Neuronal stem cell (in vitro differentiated cells): ENCODE results near the gene KDM1A.

Experiments
- DNase-seq: peaks from one replicate; pipeline ENCODE4 v3.0.0-alpha.2; 2013; ENCODE audit warnings: low spot score
- H2AFZ ChIP-seq: one replicate; pipeline ENCODE4 v1.6.1; 2013; ENCODE audit warnings: mild to moderate bottlenecking, low read length, inconsistent platforms
- H2AK5ac ChIP-seq: 2 replicates; pipeline ENCODE4 v1.6.1; 2013; ENCODE audit warnings: low read depth, mild to moderate bottlenecking, inconsistent platforms, low read length, moderate library complexity, mixed read lengths
- H2BK120ac ChIP-seq: 2 replicates; pipeline ENCODE4 v1.6.1; 2013; ENCODE audit warnings: low read depth, mild to moderate bottlenecking, inconsistent platforms, low read length, moderate library complexity, mixed read lengths
- H2BK12ac ChIP-seq: one replicate; pipeline ENCODE4 v1.6.1; 2013; ENCODE audit warnings: low read length, inconsistent platforms
- H2BK15ac ChIP-seq: 2 replicates; pipeline ENCODE4 v1.6.1; 2013; ENCODE audit warnings: mild to moderate bottlenecking, low read length, inconsistent platforms, mixed read lengths
- H2BK5ac ChIP-seq: one replicate; pipeline ENCODE4 v1.6.1; 2013; ENCODE audit warnings: inconsistent platforms, mild to moderate bottlenecking, low read length, moderate library complexity
- H3K14ac ChIP-seq: one replicate; pipeline ENCODE4 v1.6.1; 2013; ENCODE audit warnings: low read length, inconsistent platforms
- H3K18ac ChIP-seq: 2 replicates; pipeline ENCODE4 v1.6.1; 2013; ENCODE audit warnings: low read length, inconsistent platforms
- H3K23ac ChIP-seq: 2 replicates; pipeline ENCODE4 v1.6.1; 2013; ENCODE audit warnings: low read depth, mild to moderate bottlenecking, mixed read lengths, low read length, inconsistent platforms; ENCODE audit not compliant: poor library complexity
- H3K27ac ChIP-seq: replicated peaks from 3 replicates; pipeline ENCODE4 v1.5.1; 2013; ENCODE audit warnings: low read length, inconsistent platforms
- H3K27me3 ChIP-seq, 3 experiments: 2 replicates each; pipeline ENCODE4 v1.6.1; 2013; ENCODE audit warnings: low read length in 3 of 3, mild to moderate bottlenecking in 2 of 3, inconsistent platforms in 1 of 3, low read depth in 1 of 3, mixed read lengths in 1 of 3, moderate library complexity in 1 of 3; ENCODE audit not compliant: control insufficient read depth in 3 of 3, insufficient read depth in 3 of 3
- H3K36me3 ChIP-seq, 2 donors: replicated peaks in 1 of 2; 2 replicates each; pipeline ENCODE4 v1.6.1; 2013; ENCODE audit warnings: low read length in 2 of 2; ENCODE audit not compliant: control insufficient read depth in 2 of 2, insufficient read depth in 2 of 2
- H3K4ac ChIP-seq: 2 replicates; pipeline ENCODE4 v1.6.1; 2013; ENCODE audit warnings: inconsistent platforms, mild to moderate bottlenecking, low read length, moderate library complexity
- H3K4me1 ChIP-seq, 2 donors: 1 replicate in 1 of 2; 2 replicates in 1 of 2; pipeline ENCODE4 v1.6.1; 2013; ENCODE audit warnings: low read length in 2 of 2, low read depth in 1 of 2; ENCODE audit not compliant: control insufficient read depth in 2 of 2, insufficient read depth in 1 of 2
- H3K4me2 ChIP-seq: one replicate; pipeline ENCODE4 v1.6.1; 2013; ENCODE audit warnings: mild to moderate bottlenecking, low read length, inconsistent platforms; ENCODE audit not compliant: insufficient read depth, poor library complexity, severe bottlenecking
- H3K4me3 ChIP-seq, 2 donors: 2 replicates each; pipeline ENCODE4 v1.5.1; 2013; ENCODE audit warnings: low read length in 2 of 2, mild to moderate bottlenecking in 2 of 2, inconsistent platforms in 1 of 2, moderate library complexity in 1 of 2
- H3K79me1 ChIP-seq: one replicate; pipeline ENCODE4 v1.6.1; 2013; ENCODE audit warnings: low read depth, mild to moderate bottlenecking, inconsistent platforms, low read length, moderate library complexity
- H3K9ac ChIP-seq: one replicate; pipeline ENCODE4 v1.6.1; 2013; ENCODE audit warnings: mild to moderate bottlenecking, low read depth, low read length, inconsistent platforms; ENCODE audit not compliant: poor library complexity
- H3K9me3 ChIP-seq, 2 donors: replicated peaks in 1 of 2; 2 replicates each; pipeline versions ENCODE3 to v1.6.1; 2013; ENCODE audit warnings: low read length in 2 of 2, mild to moderate bottlenecking in 2 of 2, inconsistent platforms in 1 of 2, low read depth in 1 of 2, mixed read lengths in 1 of 2, moderate library complexity in 1 of 2; ENCODE audit not compliant: control insufficient read depth in 2 of 2, insufficient read depth in 1 of 2
- H4K8ac ChIP-seq: one replicate; pipeline ENCODE4 v1.6.1; 2013; ENCODE audit warnings: low read depth, mild to moderate bottlenecking, inconsistent platforms, low read length, moderate library complexity
- H4K91ac ChIP-seq: one replicate; pipeline ENCODE4 v1.6.1; 2013; ENCODE audit warnings: low read length, low read depth, mild to moderate bottlenecking, inconsistent platforms; ENCODE audit not compliant: poor library complexity
- WGBS, 2 donors: extraction: QIAGEN DNeasy Blood & Tissue Kit; methylation state at CpG; one replicate each; pipeline ENCODE4 v1.1.7; 2013; ENCODE audit warnings: missing lambda C conversion rate in 2 of 2, mixed read lengths in 1 of 2; ENCODE audit not compliant: insufficient read length in 2 of 2, insufficient replicate concordance in 1 of 2; ENCODE audit errors: extremely low coverage in 2 of 2; 5-methylcytosine and 5-hydroxymethylcytosine counted together

Gene KDM1A

GRCh38 chr1:23125489-23125888, 106.2 kb downstream of the KDM1A start:
- Histone ChIP-seq H4K91ac (no peak overlapping the region), H3K27ac (no peak overlapping the region)
- no CpG with 5 or more reads among the region's 4 CpGs for WGBS, 2 donors

DNA sequence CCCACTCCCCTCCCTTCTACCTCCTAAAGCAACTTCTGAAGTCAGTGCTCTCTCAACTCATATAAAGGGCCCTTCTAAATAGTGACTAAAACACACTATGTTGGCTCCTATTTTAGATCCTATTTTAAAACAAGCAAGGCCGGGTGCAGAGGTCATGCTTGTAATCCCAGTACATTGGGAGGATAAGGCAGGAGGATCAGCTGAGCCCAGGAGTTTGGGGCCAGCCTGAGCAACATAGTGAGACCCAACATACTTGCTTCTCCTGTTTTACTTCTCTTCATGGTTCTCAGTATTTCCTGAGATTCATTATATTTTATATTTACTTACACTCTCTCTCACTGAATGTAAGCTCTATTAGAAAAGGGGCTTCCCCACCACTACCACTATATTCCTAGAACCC, 106.9 kb downstream of the KDM1A start:
- no peak overlapping the region for H2AK5ac ChIP-seq
- no peak overlapping the region for H4K91ac ChIP-seq
- H3K4me1 ChIP-seq, result peaks cover 3 to 4% of the 10 kb centered on the region in 2 donors
- H3K27me3 ChIP-seq, result no peaks in the 10 kb centered on the region
- no peak overlapping the region for H3K4me3 ChIP-seq
- no peak overlapping the region for H3K18ac ChIP-seq
- WGBS, 2 donors, result no CpG with 5 or more reads among the region's 1 CpG
- no peak overlapping the region for H2BK120ac ChIP-seq
- H4K8ac ChIP-seq, result no peak overlapping the region
- H3K4ac ChIP-seq, result no peak overlapping the region
- no peaks in the 10 kb centered on the region for H3K79me1 ChIP-seq
- no peak for DNase-seq
- no peak overlapping the region for H2AFZ ChIP-seq
- no peak overlapping the region for H2BK15ac ChIP-seq
- H3K23ac ChIP-seq, result no peak overlapping the region
- no peak overlapping the region for H3K14ac ChIP-seq
- no peak overlapping the region for H2BK5ac ChIP-seq
- H2BK12ac ChIP-seq, result no peak overlapping the region
- H3K4me2 ChIP-seq, result no peak overlapping the region
- H3K9me3 ChIP-seq, result no peaks in the 10 kb centered on the region
- no peak overlapping the region for H3K27ac ChIP-seq
- no peak overlapping the region for H3K9ac ChIP-seq
- H3K36me3 ChIP-seq, result no peaks in the 10 kb centered on the region

More at GRCh38 chr1:23125489-23125888, 106.2 kb downstream of the KDM1A start:
- Histone ChIP-seq H3K18ac (no peak overlapping the region), H2AK5ac (no peak overlapping the region), H3K9me3 (no peaks in the 10 kb centered on the region), H3K4me1 (peaks cover 3 to 4% of the 10 kb centered on the region in 2 donors), H2AFZ (no peak overlapping the region), H2BK5ac (no peak overlapping the region), H3K4me2 (no peak overlapping the region), H3K9ac (no peak overlapping the region), H3K4ac (no peak overlapping the region), H3K27me3 (no peaks in the 10 kb centered on the region), H2BK120ac (no peak overlapping the region), H2BK15ac (no peak overlapping the region), H4K8ac (no peak overlapping the region), H3K79me1 (no peaks in the 10 kb centered on the region), H3K14ac (no peak overlapping the region), H3K36me3 (no peaks in the 10 kb centered on the region), H3K4me3 (no peak overlapping the region), H3K23ac (no peak overlapping the region), H2BK12ac (no peak overlapping the region)
- no peak for DNase-seq

- Histone ChIP-seq H2BK120ac (no peak overlapping the region), H2BK5ac (no peak overlapping the region), H3K9me3 (no peaks in the 10 kb centered on the region), H4K91ac (no peak overlapping the region), H3K27me3 (no peaks in the 10 kb centered on the region), H3K79me1 (no peaks in the 10 kb centered on the region), H2BK12ac (no peak overlapping the region), H3K27ac (no peak overlapping the region), H4K8ac (no peak overlapping the region), H2AK5ac (no peak overlapping the region), H3K36me3 (no peaks in the 10 kb centered on the region), H2BK15ac (no peak overlapping the region), H2AFZ (no peak overlapping the region), H3K9ac (no peak overlapping the region), H3K4me2 (no peak overlapping the region), H3K4me1 (peaks cover 3 to 4% of the 10 kb centered on the region in 2 donors), H3K23ac (no peak overlapping the region), H3K4me3 (no peak overlapping the region), H3K14ac (no peak overlapping the region), H3K4ac (no peak overlapping the region), H3K18ac (no peak overlapping the region)
- DNase-seq, result no peak
- WGBS, 2 donors, result no CpG with 5 or more reads among the region's 3 CpGs
Measured at GRCh38 chr1:23126801-23127200, 107.5 kb downstream of the KDM1A start.

- H3K4me2 ChIP-seq, result no peak overlapping the region
- H4K8ac ChIP-seq, result no peak overlapping the region
- H3K14ac ChIP-seq, result no peak overlapping the region
- no peak overlapping the region for H2AK5ac ChIP-seq
- no peak for DNase-seq
- H3K9ac ChIP-seq, result no peak overlapping the region
- H3K4me1 ChIP-seq, result no peaks in the 10 kb centered on the region
- no peak overlapping the region for H2BK15ac ChIP-seq
- no peak overlapping the region for H3K27ac ChIP-seq
- no peak overlapping the region for H2BK120ac ChIP-seq
- H3K18ac ChIP-seq, result no peak overlapping the region
- H4K91ac ChIP-seq, result no peak overlapping the region
- peaks cover 3% of the 10 kb centered on the region for H3K79me1 ChIP-seq
- H3K27me3 ChIP-seq, result no peaks in the 10 kb centered on the region
- H2AFZ ChIP-seq, result no peak overlapping the region
- H2BK5ac ChIP-seq, result no peak overlapping the region
- no peak overlapping the region for H2BK12ac ChIP-seq
- peaks cover 0 to 8% of the 10 kb centered on the region in 2 donors for H3K36me3 ChIP-seq
- H3K4ac ChIP-seq, result no peak overlapping the region
- no peaks in the 10 kb centered on the region for H3K9me3 ChIP-seq
- no peak overlapping the region for H3K23ac ChIP-seq
- H3K4me3 ChIP-seq, result no peak overlapping the region
Measured at GRCh38 chr1:23129846-23130245, 110.6 kb downstream of the KDM1A start.
